ENCODE data around the gene ERAP2. TPM values are rescaled to one million over a fixed set of nuclear protein-coding genes. Genes with fewer than 3 reads are reported as not detected.
A peak's percentile ranks its signal among the peaks of the same experiment; 100 is the strongest.

Gene ERAP2
- total and polyA plus RNA-seq, 2 of the 13 experiments (the other 11 are each of a cell fraction or from before 2014, with no cell fraction given) = 12.8 to 16.6 TPM

DNA sequence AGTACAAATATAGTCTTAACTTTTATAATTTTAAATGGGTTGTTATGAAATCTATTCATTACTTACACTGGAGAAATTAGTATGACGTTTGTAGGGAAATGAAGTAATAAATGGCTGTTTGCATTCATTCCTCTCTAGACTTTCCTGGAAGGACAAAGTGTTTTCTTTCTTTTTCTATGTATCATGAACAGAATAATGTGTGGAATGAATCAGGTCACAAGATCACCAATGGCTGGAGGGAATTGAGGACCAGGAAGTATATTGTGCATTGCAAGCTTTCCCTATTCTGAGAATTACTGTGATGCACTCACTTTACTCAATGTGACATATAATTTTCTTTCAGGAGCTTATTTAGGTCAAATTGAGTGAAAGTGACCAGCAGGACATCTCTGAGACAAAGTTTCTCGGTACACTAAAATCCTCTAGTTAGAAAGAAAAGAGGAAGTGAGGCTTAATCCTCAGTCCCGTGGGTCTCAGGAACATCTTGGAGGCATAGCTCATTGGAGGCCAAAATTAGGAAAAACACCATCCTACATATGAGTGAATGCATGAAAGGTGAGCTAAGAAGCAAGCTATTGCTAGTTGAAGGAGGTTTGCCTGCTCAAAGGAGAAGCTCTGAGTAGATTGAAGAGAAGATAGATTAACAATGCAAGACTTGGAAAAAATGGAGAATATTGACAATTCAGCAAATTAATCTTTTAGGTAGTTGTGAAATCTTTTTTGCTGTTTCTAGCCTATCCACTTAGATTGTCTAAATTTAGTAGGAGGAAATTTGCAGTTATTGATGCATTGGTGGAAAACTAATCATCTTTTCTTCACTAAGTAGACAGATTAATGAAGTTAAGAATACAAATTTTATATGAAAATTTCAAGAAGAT lies 28.0 kb downstream of the ERAP2 start:
- in situ Hi-C loops (cut with HindIII; ENCODE audit: extremely low pct_ligation_motif_present, low pct_unique_long_range_greater_than_20kb) = no loop called here
- Histone ChIP-seq H3K4me2 (ENCODE audit: low read depth, low read length) (no peak overlapping the region), H3K27ac (ENCODE audit: extremely low read length, insufficient read depth, low read length) (no peak overlapping the region), H3K9ac (ENCODE audit: insufficient read depth, low read depth, low read length) (no peak overlapping the region), H3K4me3 (replicated peaks in 1 of 3; ENCODE audit: insufficient read depth in 1 of 3, low read depth in 2 of 3, low read length in 3 of 3) (no peak overlapping the region), H3K27me3 (ENCODE audit: control insufficient read depth in 1 of 2, insufficient read depth in 2 of 2, low read length in 2 of 2) (no peaks in the 10 kb centered on the region), H3K4me1 (ENCODE audit: insufficient read depth, low read length) (peaks cover 13% of the 10 kb centered on the region), H3K36me3 (replicated peaks in 1 of 2; ENCODE audit: control insufficient read depth in 1 of 2, insufficient read depth in 2 of 2, low read length in 2 of 2) (peaks cover 0 to 12% of the 10 kb centered on the region in 2 experiments; a peak in 1 of 5 replicates), H4K20me1 (ENCODE audit: insufficient read depth, low read length) (no peaks in the 10 kb centered on the region), H2AFZ (ENCODE audit: low read length) (no peak overlapping the region), H3K9me3 (ENCODE audit: low read length) (no peaks in the 10 kb centered on the region), H3K79me2 (ENCODE audit: insufficient read depth, low read length) (no peaks in the 10 kb centered on the region)
- DNase-seq (ENCODE audit: low spot score) (no peak), ATAC-seq (no peak), FAIRE-seq (no peak)
- ChIA-PET POLR2A (no interaction called here), CTCF (ENCODE audit: low intra/inter-chr PET ratio, low total read pairs) (no interaction called here)
- BruUV-seq (replicated peaks) = TSS peak; percentile 44
- 89% methylated on average over 3 of the region's 3 CpGs for WGBS (ENCODE audit: low lambda C conversion rate)
- intact Hi-C loops (cut with micrococcal nuclease; ENCODE audit: unreplicated experiment) = no loop called here
- TF ChIP-seq MAFF (IDR thresholded peaks at IDR 0.05; ENCODE audit: low read depth, low read length) (peak; percentile 52; the same call in 1 of the 2 replicates), MAFK (conservative IDR thresholded peaks at IDR 0.05 in 1 of 2, IDR thresholded peaks at IDR 0.05 in 1 of 2; ENCODE audit: low read length in 2 of 2) (peak; percentile 35 to 58; a peak in 3 of 4 replicates), KLF13 (CRISPR knock-in tag; IDR thresholded peaks at IDR 0.05) (no peak), FOXK1 (CRISPR knock-in tag; IDR thresholded peaks at IDR 0.05; ENCODE audit: borderline replicate concordance, low read depth) (no peak), NCOA1 (CRISPR knock-in tag; IDR thresholded peaks at IDR 0.05) (no peak), JDP2 (CRISPR knock-in tag; IDR thresholded peaks at IDR 0.05; ENCODE audit: borderline replicate concordance) (no peak)

GRCh38 chr5:96905864-96906263 lies 29.6 kb downstream of the ERAP2 start:
- TF ChIP-seq BRF2 (CRISPR knock-in tag; IDR thresholded peaks at IDR 0.05) (no peak), FOXA1 (IDR thresholded peaks at IDR 0.05) (no peak), FOXA1 (CRISPR knock-in tag; IDR thresholded peaks at IDR 0.05) (no peak), ZNF205 (CRISPR knock-in tag; IDR thresholded peaks at IDR 0.05) (no peak), ARNTL (CRISPR knock-in tag; IDR thresholded peaks at IDR 0.05) (no peak), WIZ (CRISPR knock-in tag; IDR thresholded peaks at IDR 0.05) (no peak)
- in situ Hi-C loops (cut with HindIII; ENCODE audit: extremely low pct_ligation_motif_present, low pct_unique_long_range_greater_than_20kb) = no loop called here
- ATAC-seq (no peak), DNase-seq (ENCODE audit: low spot score) (no peak), FAIRE-seq (no peak)
- H3K9me3 ChIP-seq (ENCODE audit: low read length) = no peaks in the 10 kb centered on the region
- no peaks in the 10 kb centered on the region for H3K27me3 ChIP-seq (ENCODE audit: control insufficient read depth in 1 of 2, insufficient read depth in 2 of 2, low read length in 2 of 2)
- H3K27ac ChIP-seq (ENCODE audit: extremely low read length, insufficient read depth, low read length) = no peak overlapping the region
- H3K4me2 ChIP-seq (ENCODE audit: low read depth, low read length) = no peak overlapping the region
- H4K20me1 ChIP-seq (ENCODE audit: insufficient read depth, low read length) = no peaks in the 10 kb centered on the region
- ChIA-PET POLR2A (no interaction called here), CTCF (ENCODE audit: low intra/inter-chr PET ratio, low total read pairs) (no interaction called here)
- H3K4me1 ChIP-seq (ENCODE audit: insufficient read depth, low read length) = peaks cover 21% of the 10 kb centered on the region
- H3K9ac ChIP-seq (ENCODE audit: insufficient read depth, low read depth, low read length) = no peak overlapping the region
- peaks cover 0 to 12% of the 10 kb centered on the region in 2 experiments; a peak in 1 of 5 replicates for H3K36me3 ChIP-seq (replicated peaks in 1 of 2; ENCODE audit: control insufficient read depth in 1 of 2, insufficient read depth in 2 of 2, low read length in 2 of 2)
- intact Hi-C loops (cut with micrococcal nuclease; ENCODE audit: unreplicated experiment) = no loop called here
- no peaks in the 10 kb centered on the region for H3K79me2 ChIP-seq (ENCODE audit: insufficient read depth, low read length)
- 98% methylated on average over 3 of the region's 3 CpGs for WGBS (ENCODE audit: low lambda C conversion rate)
- BruUV-seq (replicated peaks) = no TSS peak
- H2AFZ ChIP-seq (ENCODE audit: low read length) = no peak overlapping the region
- H3K4me3 ChIP-seq (replicated peaks in 1 of 3; ENCODE audit: insufficient read depth in 1 of 3, low read depth in 2 of 3, low read length in 3 of 3) = no peak overlapping the region

Data from HepG2 (cell line).